ENCODE measurements around the gene FHOD3. TPM values are rescaled to one million over a fixed set of nuclear protein-coding genes. Genes with fewer than 3 reads are reported as not detected.

The FHOD3 gene
- total and polyA plus RNA-seq, 2 experiments from 2014 or later = 2.7 to 8.7 TPM

GRCh38 chr18:36315736-36316135 is 18.2 kb downstream of the FHOD3 start (continued):
- no peak for TF ChIP-seq ZNF462 (CRISPR knock-in tag; IDR thresholded peaks at IDR 0.05)
- no peak for TF ChIP-seq JUNB (IDR thresholded peaks at IDR 0.05; ENCODE audit: unreplicated experiment)
- no peak for TF ChIP-seq ZNF331 (CRISPR knock-in tag; IDR thresholded peaks at IDR 0.05; ENCODE audit: low read depth)
- TF ChIP-seq, protein P1, sequence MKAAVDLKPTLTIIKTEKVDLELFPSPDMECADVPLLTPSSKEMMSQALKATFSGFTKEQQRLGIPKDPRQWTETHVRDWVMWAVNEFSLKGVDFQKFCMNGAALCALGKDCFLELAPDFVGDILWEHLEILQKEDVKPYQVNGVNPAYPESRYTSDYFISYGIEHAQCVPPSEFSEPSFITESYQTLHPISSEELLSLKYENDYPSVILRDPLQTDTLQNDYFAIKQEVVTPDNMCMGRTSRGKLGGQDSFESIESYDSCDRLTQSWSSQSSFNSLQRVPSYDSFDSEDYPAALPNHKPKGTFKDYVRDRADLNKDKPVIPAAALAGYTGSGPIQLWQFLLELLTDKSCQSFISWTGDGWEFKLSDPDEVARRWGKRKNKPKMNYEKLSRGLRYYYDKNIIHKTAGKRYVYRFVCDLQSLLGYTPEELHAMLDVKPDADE (IDR thresholded peaks at IDR 0.05) = no peak

DNA sequence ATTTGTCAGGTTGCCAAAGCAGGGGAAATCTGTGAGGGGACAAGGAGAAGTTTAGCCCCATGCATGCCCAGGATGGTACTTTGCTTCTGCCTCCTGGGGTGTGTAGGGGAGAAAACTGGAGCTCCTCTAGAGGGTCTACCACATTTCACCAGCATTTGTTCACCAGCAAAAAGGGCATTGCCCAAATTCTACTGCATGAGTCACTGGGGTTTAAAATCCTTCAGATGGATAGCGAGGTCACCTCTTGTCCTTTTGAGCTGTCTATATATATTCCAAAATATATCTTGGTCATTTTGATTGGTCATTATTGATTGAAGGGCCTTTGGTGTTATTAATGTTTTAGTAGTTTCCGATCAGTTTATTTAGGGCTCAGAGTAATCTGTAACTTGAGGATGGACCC is 18.7 kb downstream of the FHOD3 start:
- no peaks in the 10 kb centered on the region for H4K20me1 ChIP-seq (replicated peaks; ENCODE audit: insufficient read depth)
- peaks cover 6% of the 10 kb centered on the region for H3K27me3 Mint-ChIP-seq (ENCODE audit: insufficient read depth, low read depth, poor library complexity)
- TF ChIP-seq NANOG (IDR thresholded peaks at IDR 0.05; ENCODE audit: borderline replicate concordance) = no peak
- TF ChIP-seq POLR2AphosphoS5 (IDR thresholded peaks at IDR 0.05; ENCODE audit: low read depth) = no peak
- TF ChIP-seq EZH2phosphoT487 (IDR thresholded peaks at IDR 0.05; ENCODE audit: unreplicated experiment) = no peak
- TF ChIP-seq CREB1 (CRISPR knock-in tag; IDR thresholded peaks at IDR 0.05; ENCODE audit: low read depth) = no peak
- TF ChIP-seq, protein P1 (IDR thresholded peaks at IDR 0.05) = no peak
- no peak for TF ChIP-seq EZH2 (IDR thresholded peaks at IDR 0.05; ENCODE audit: low read depth, unreplicated experiment)
- TF ChIP-seq, protein P2, sequence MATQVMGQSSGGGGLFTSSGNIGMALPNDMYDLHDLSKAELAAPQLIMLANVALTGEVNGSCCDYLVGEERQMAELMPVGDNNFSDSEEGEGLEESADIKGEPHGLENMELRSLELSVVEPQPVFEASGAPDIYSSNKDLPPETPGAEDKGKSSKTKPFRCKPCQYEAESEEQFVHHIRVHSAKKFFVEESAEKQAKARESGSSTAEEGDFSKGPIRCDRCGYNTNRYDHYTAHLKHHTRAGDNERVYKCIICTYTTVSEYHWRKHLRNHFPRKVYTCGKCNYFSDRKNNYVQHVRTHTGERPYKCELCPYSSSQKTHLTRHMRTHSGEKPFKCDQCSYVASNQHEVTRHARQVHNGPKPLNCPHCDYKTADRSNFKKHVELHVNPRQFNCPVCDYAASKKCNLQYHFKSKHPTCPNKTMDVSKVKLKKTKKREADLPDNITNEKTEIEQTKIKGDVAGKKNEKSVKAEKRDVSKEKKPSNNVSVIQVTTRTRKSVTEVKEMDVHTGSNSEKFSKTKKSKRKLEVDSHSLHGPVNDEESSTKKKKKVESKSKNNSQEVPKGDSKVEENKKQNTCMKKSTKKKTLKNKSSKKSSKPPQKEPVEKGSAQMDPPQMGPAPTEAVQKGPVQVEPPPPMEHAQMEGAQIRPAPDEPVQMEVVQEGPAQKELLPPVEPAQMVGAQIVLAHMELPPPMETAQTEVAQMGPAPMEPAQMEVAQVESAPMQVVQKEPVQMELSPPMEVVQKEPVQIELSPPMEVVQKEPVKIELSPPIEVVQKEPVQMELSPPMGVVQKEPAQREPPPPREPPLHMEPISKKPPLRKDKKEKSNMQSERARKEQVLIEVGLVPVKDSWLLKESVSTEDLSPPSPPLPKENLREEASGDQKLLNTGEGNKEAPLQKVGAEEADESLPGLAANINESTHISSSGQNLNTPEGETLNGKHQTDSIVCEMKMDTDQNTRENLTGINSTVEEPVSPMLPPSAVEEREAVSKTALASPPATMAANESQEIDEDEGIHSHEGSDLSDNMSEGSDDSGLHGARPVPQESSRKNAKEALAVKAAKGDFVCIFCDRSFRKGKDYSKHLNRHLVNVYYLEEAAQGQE (IDR thresholded peaks at IDR 0.05; ENCODE audit: unreplicated experiment) = no peak
- 0 out of 2 replicates have a peak, but pooled peaks cover 8% of the 10 kb centered on the region for H3K9me2 ChIP-seq (ENCODE audit: insufficient read depth)
- H3K36me3 ChIP-seq (ENCODE audit: insufficient read depth) = no peaks in the 10 kb centered on the region
- H3K27me3 ChIP-seq (ENCODE audit: insufficient read depth) = no peaks in the 10 kb centered on the region
- no peak overlapping the region for H3K4me3 ChIP-seq
- 0 out of 2 replicates have a peak, but pooled peaks cover 5% of the 10 kb centered on the region for H3K79me2 ChIP-seq (replicated peaks; ENCODE audit: insufficient read depth)
- no peak for ATAC-seq
- peaks cover 19% of the 10 kb centered on the region for H3K9me3 Mint-ChIP-seq
- no peak overlapping the region for H3K4me3 Mint-ChIP-seq
- no peak overlapping the region for H3K27ac ChIP-seq (ENCODE audit: low read depth)
- H3K27ac Mint-ChIP-seq = no peak overlapping the region
- no peak overlapping the region for H2AFZ ChIP-seq
- no peaks in the 10 kb centered on the region for H3F3A ChIP-seq (replicated peaks; ENCODE audit: low read depth)
- H3K36me3 Mint-ChIP-seq (ENCODE audit: low read depth) = peaks cover 10% of the 10 kb centered on the region; the same call in 1 of the 3 replicates
- no peak for DNase-seq (ENCODE audit: low spot score)
- no peak overlapping the region for H3K4me2 ChIP-seq
- H3K4me1 Mint-ChIP-seq = peaks cover 9% of the 10 kb centered on the region; the same call in 2 of the 3 replicates
- H3K4me1 ChIP-seq (ENCODE audit: insufficient read depth) = no peaks in the 10 kb centered on the region
